Ramos (cell line): ENCODE data around the gene APLN.

Experiments used
- in situ Hi-C: fragments of 300-500 bp; cut with MboI; formaldehyde crosslinking; loops from one replicate; pipeline ENCODE4 v1.14.3; 2022; ENCODE audit warnings: low sequenced_read_pairs; ENCODE audit not compliant: unreplicated experiment

The APLN gene

GRCh38 chrX:129663171-129663570 lies 8.4 kb upstream of the APLN start:
- in situ Hi-C loops = no loop called here

GRCh38 chrX:129661369-129661768 lies 6.6 kb upstream of the APLN start:
- in situ Hi-C loops = no loop called here

- in situ Hi-C loops = no loop called here
Observed at GRCh38 chrX:129659861-129660260, 5.1 kb upstream of the APLN start.

GRCh38 chrX:129659141-129659540 lies 4.4 kb upstream of the APLN start:
- in situ Hi-C loops = no loop called here

GRCh38 chrX:129658429-129658828 lies 3.7 kb upstream of the APLN start:
- in situ Hi-C loops = no loop called here

- in situ Hi-C loops = no loop called here
Observed at GRCh38 chrX:129655547-129656249, 942 bp upstream of the APLN start.

- in situ Hi-C loops = no loop called here
Observed at GRCh38 chrX:129653971-129654651, 645 bp downstream of the APLN start.

GRCh38 chrX:129653181-129653970 lies 1.4 kb downstream of the APLN start:
- in situ Hi-C loops = no loop called here

- in situ Hi-C loops = no loop called here
Observed at GRCh38 chrX:129652565-129653169, 2.1 kb downstream of the APLN start.

GRCh38 chrX:129651756-129652564 lies 2.8 kb downstream of the APLN start:
- in situ Hi-C loops = no loop called here

GRCh38 chrX:129650821-129651510 lies 3.8 kb downstream of the APLN start:
- in situ Hi-C loops = no loop called here

- in situ Hi-C loops = no loop called here
Observed at GRCh38 chrX:129650183-129650689, 4.5 kb downstream of the APLN start.

- in situ Hi-C loops = loop anchor here (25.0 kb wide), 1 partner anchor 88 kb away; the partner anchor contains the start of gene XPNPEP2
Observed at GRCh38 chrX:129649268-129650182, 5.2 kb downstream of the APLN start.

GRCh38 chrX:129648514-129649267 lies 6.1 kb downstream of the APLN start:
- in situ Hi-C loops = loop anchor here (25.0 kb wide), 1 partner anchor 89 kb away; the partner anchor contains the start of gene XPNPEP2

GRCh38 chrX:129647418-129648410 lies 7.0 kb downstream of the APLN start:
- in situ Hi-C loops = loop anchor here (25.0 kb wide), 1 partner anchor 90 kb away; the partner anchor contains the start of gene XPNPEP2
